Brain pericyte (primary cell): ENCODE results near the gene CSF2RB.

Experiments used
- DNase-seq: peaks from one replicate; pipeline ENCODE4 v3.0.0-alpha.2; 2012; ENCODE audit warnings: low read depth, low spot score

CSF2RB gene

GRCh38 chr22:36936362-36937116 lies 23.1 kb downstream of the CSF2RB start:
- no peak for DNase-seq

- no peak for DNase-seq
These were observed 24.0 kb downstream of the CSF2RB start for GRCh38 chr22:36937319-36938027.

- no peak for DNase-seq
These were observed 24.6 kb downstream of the CSF2RB start for GRCh38 chr22:36938028-36938425.

- DNase-seq, result no peak
These were observed 25.5 kb downstream of the CSF2RB start for GRCh38 chr22:36938886-36939285.

- DNase-seq, result no peak
These were observed 27.2 kb downstream of the CSF2RB start for GRCh38 chr22:36940676-36941075.

- DNase-seq, result no peak
These were observed 29.1 kb downstream of the CSF2RB start for GRCh38 chr22:36942556-36942955.

GRCh38 chr22:36946421-36947158 lies 33.2 kb downstream of the CSF2RB start:
- DNase-seq, result no peak

GRCh38 chr22:36948273-36949225 lies 35.1 kb downstream of the CSF2RB start:
- no peak for DNase-seq

GRCh38 chr22:36950797-36951590 lies 37.6 kb downstream of the CSF2RB start:
- no peak for DNase-seq

- no peak for DNase-seq
These were observed 38.3 kb downstream of the CSF2RB start for GRCh38 chr22:36951746-36952145.

- DNase-seq, result no peak
These were observed 40.0 kb downstream of the CSF2RB start for GRCh38 chr22:36953239-36954080.

- no peak for DNase-seq
These were observed 41.0 kb downstream of the CSF2RB start for GRCh38 chr22:36954251-36955014.

GRCh38 chr22:36955691-36956090 lies 42.3 kb downstream of the CSF2RB start:
- no peak for DNase-seq

GRCh38 chr22:36958366-36958765 lies 44.9 kb downstream of the CSF2RB start:
- no peak for DNase-seq

GRCh38 chr22:36961626-36962025 lies 48.2 kb downstream of the CSF2RB start:
- no peak for DNase-seq

GRCh38 chr22:36963302-36963701 lies 49.9 kb downstream of the CSF2RB start:
- DNase-seq, result no peak

GRCh38 chr22:36964106-36964505 lies 50.7 kb downstream of the CSF2RB start:
- no peak for DNase-seq

GRCh38 chr22:36965696-36966095 lies 52.3 kb downstream of the CSF2RB start:
- DNase-seq, result no peak
